ENCODE data around the gene WDR48.

The WDR48 gene

DNA sequence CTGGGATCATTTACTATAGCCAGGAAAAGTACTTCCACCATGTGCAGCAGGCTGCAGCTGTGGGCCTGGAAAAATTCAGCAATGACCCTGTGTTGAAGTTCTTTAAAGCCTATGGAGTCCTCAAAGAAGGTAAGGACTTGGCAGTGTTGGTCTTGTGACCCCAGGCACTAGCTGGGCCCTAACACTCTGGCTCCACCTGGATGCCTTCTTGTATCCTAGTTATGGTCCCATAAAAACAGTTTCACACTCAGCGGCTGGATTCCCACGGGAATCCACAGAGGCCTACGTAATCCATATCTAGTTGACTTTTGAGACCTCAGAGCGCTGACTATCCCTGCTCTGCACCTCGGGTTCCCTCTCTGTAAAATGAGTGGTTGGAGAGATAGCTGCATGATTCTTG lies 57.3 kb downstream of the WDR48 start:
- ChIA-PET POLR2A (no interaction called here), CTCF (interaction anchor here (0.6 kb wide), 1 partner anchor 15 kb away, joined by 4 read pairs; no protein-coding TSS in a partner anchor)
- DNase-seq (ENCODE audit: extremely low spot score): no peak
- TF ChIP-seq FOXM1 (IDR thresholded peaks at IDR 0.05; ENCODE audit: borderline replicate concordance): no peak
- no peak for TF ChIP-seq LEF1 (IDR thresholded peaks at IDR 0.05; ENCODE audit: borderline replicate concordance)
- TF ChIP-seq SP1 (IDR thresholded peaks at IDR 0.05): no peak
- TF ChIP-seq BHLHE40 (IDR thresholded peaks at IDR 0.05; ENCODE audit: borderline replicate concordance): no peak
- TF ChIP-seq NFRKB (IDR thresholded peaks at IDR 0.05): no peak
- TF ChIP-seq SUZ12 (IDR thresholded peaks at IDR 0.05): no peak
- TF ChIP-seq, protein P1, sequence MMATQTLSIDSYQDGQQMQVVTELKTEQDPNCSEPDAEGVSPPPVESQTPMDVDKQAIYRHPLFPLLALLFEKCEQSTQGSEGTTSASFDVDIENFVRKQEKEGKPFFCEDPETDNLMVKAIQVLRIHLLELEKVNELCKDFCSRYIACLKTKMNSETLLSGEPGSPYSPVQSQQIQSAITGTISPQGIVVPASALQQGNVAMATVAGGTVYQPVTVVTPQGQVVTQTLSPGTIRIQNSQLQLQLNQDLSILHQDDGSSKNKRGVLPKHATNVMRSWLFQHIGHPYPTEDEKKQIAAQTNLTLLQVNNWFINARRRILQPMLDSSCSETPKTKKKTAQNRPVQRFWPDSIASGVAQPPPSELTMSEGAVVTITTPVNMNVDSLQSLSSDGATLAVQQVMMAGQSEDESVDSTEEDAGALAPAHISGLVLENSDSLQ (IDR thresholded peaks at IDR 0.05): no peak
- TF ChIP-seq ARNT (IDR thresholded peaks at IDR 0.05): no peak

DNA sequence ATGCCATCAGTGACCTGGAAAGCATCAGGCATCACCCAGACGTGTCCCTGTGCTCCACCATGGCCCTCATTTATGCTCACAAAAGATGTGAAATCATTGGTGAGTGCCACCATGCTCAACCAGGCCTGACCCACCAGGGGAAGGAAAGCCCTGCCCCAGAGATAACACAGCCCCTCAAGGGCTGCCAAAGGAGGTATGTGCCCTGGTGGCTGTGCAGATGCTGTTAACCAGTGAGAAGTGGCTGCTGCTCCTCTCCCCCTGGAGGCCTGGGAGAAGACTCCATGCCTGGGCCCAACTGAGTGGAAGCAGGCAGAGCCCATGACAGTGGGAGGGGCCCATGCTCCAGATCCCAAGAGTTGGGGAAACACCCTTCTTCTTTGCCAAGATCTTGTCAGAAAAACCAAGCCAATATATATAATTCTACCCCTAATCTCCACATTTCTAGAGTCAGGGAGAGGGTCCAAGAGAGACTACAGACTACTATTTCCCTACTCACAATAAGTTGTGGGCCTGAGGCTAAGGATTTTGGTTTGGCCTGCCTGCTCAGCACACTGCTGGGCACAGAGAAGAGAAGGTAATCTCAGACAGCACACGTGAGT lies 58.3 kb downstream of the WDR48 start:
- peak; percentile 34 for DNase-seq (ENCODE audit: extremely low spot score)
- TF ChIP-seq ARNT (IDR thresholded peaks at IDR 0.05): no peak
- TF ChIP-seq FOXM1 (IDR thresholded peaks at IDR 0.05; ENCODE audit: borderline replicate concordance): no peak
- no peak for TF ChIP-seq HDGF (IDR thresholded peaks at IDR 0.05; ENCODE audit: borderline replicate concordance)
- TF ChIP-seq, protein P1 (IDR thresholded peaks at IDR 0.05): no peak
- no peak for TF ChIP-seq FOXA1 (IDR thresholded peaks at IDR 0.05)
- no peak for TF ChIP-seq SP1 (IDR thresholded peaks at IDR 0.05)
- no peak for TF ChIP-seq L3MBTL2 (conservative IDR thresholded peaks at IDR 0.05)
- no peak for TF ChIP-seq SUZ12 (IDR thresholded peaks at IDR 0.05)
- TF ChIP-seq LEF1 (IDR thresholded peaks at IDR 0.05; ENCODE audit: borderline replicate concordance): no peak
- TF ChIP-seq NFRKB (IDR thresholded peaks at IDR 0.05): no peak
- ChIA-PET CTCF (no interaction called here), POLR2A (no interaction called here)

DNA sequence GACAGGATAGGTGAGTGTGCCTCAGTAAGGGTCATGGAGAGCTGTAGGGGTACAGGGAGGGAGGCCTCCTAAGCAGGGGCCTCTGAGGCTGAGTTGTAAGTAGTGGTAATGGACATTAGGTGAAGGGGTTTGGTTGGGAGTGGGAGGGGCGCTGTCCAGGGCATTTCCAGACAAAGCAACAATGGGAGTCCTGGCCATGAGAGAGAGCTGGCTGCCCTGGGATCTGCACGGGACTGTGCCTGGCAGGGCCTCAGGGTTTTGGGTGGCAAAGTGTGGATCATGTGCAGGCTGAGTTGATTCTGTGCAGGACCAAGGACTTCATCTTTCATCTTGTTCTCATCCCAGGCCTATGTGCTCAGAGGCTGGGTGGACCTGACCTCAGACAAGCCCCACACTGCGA lies 60.3 kb downstream of the WDR48 start:
- no peak for DNase-seq (ENCODE audit: extremely low spot score)
- POLR2A ChIA-PET: no interaction called here
- CTCF ChIA-PET: no interaction called here
- no peak for TF ChIP-seq SP1 (IDR thresholded peaks at IDR 0.05)
- TF ChIP-seq, protein P1 (IDR thresholded peaks at IDR 0.05): no peak
- TF ChIP-seq ELF4 (IDR thresholded peaks at IDR 0.05): no peak
- TF ChIP-seq FOXA1 (IDR thresholded peaks at IDR 0.05): no peak
- TF ChIP-seq BHLHE40 (IDR thresholded peaks at IDR 0.05; ENCODE audit: borderline replicate concordance): no peak

DNA sequence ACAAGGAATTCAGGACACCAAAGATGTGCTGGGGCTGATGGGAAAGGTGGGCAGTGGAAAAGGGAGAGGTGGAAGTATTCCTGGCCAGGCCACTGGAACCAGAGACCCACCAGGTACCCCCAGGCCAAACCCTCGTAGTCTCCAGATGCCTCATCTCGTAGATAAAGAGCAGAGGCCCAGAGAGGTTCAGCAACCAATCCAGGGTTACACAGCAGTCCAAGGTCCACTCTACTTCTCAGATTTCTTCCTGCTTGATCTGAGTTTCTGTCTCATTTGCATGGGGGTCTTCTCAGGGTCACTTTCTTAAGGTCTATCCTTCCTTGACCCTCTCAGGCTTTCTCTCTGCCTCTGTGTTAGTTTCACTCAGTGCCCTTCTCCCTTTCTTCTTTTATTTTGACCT lies 60.7 kb downstream of the WDR48 start:
- TF ChIP-seq FOXM1 (IDR thresholded peaks at IDR 0.05; ENCODE audit: borderline replicate concordance) (no peak), ELF4 (IDR thresholded peaks at IDR 0.05) (no peak), LEF1 (IDR thresholded peaks at IDR 0.05; ENCODE audit: borderline replicate concordance) (no peak), ARNT (IDR thresholded peaks at IDR 0.05) (no peak), CTBP1 (IDR thresholded peaks at IDR 0.05; ENCODE audit: borderline replicate concordance) (no peak), L3MBTL2 (conservative IDR thresholded peaks at IDR 0.05) (no peak), BHLHE40 (IDR thresholded peaks at IDR 0.05; ENCODE audit: borderline replicate concordance) (no peak), SP1 (IDR thresholded peaks at IDR 0.05) (no peak), ZNF384 (IDR thresholded peaks at IDR 0.05) (no peak), NFRKB (IDR thresholded peaks at IDR 0.05) (no peak), TARDBP (IDR thresholded peaks at IDR 0.05) (no peak), HDGF (IDR thresholded peaks at IDR 0.05; ENCODE audit: borderline replicate concordance) (no peak), SUZ12 (IDR thresholded peaks at IDR 0.05) (no peak), FOXK2 (IDR thresholded peaks at IDR 0.05) (no peak), FOXA1 (IDR thresholded peaks at IDR 0.05) (no peak)
- TF ChIP-seq, protein P1 (IDR thresholded peaks at IDR 0.05): no peak
- CTCF ChIA-PET: no interaction called here
- no peak for DNase-seq (ENCODE audit: extremely low spot score)
- POLR2A ChIA-PET: no interaction called here

DNA sequence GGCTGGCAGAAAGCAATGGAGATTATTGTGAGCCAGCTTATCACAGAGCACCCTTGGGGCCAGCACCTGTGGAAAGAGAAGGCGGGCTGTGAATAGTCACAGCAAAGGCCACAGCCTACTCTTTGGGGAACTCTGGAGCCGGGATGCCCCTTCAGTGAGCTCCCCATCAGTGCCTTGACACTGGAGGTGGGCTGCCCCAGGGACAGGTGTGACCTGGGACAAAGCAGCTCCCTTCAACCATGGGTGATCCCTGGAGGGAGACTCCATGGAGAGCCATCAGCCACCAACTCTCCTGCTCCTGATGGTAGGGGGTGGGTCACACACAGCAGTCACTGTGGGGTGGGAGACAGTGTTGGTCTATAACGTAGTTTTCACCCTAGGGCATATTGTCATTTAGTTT lies 61.5 kb downstream of the WDR48 start:
- ChIA-PET POLR2A (no interaction called here), CTCF (no interaction called here)
- no peak for DNase-seq (ENCODE audit: extremely low spot score)

DNA sequence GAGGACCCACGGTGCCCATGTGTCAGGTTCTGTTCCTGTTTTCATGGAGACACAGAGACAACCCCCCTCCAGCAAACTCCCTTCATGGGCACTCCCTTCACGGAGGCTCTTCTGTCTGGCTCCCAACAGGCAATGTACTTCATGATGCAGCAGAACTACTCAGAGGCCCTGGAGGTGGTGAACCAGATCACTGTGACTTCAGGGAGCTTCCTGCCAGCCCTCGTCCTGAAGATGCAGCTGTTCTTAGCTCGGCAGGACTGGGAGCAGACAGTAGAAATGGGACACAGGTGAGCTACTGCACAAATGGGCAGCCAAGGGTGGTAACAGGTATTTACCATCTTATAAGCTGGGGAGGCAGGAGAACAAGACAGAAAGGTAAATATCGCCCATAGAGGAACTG lies 62.6 kb downstream of the WDR48 start:
- no peak for DNase-seq (ENCODE audit: extremely low spot score)
- ChIA-PET CTCF (no interaction called here), POLR2A (no interaction called here)
- TF ChIP-seq LEF1 (IDR thresholded peaks at IDR 0.05; ENCODE audit: borderline replicate concordance) (no peak), FOXM1 (IDR thresholded peaks at IDR 0.05; ENCODE audit: borderline replicate concordance) (no peak), HDGF (IDR thresholded peaks at IDR 0.05; ENCODE audit: borderline replicate concordance) (no peak), SUZ12 (IDR thresholded peaks at IDR 0.05) (no peak), ELF4 (IDR thresholded peaks at IDR 0.05) (no peak), ARNT (IDR thresholded peaks at IDR 0.05) (no peak), FOXA1 (IDR thresholded peaks at IDR 0.05) (no peak)

More for the DNA sequence above, 61.5 kb downstream of the WDR48 start:
- TF ChIP-seq FOXM1 (IDR thresholded peaks at IDR 0.05; ENCODE audit: borderline replicate concordance) (no peak), FOXK2 (IDR thresholded peaks at IDR 0.05) (no peak), ELF4 (IDR thresholded peaks at IDR 0.05) (no peak), FOXA1 (IDR thresholded peaks at IDR 0.05) (no peak), ARNT (IDR thresholded peaks at IDR 0.05) (no peak), LEF1 (IDR thresholded peaks at IDR 0.05; ENCODE audit: borderline replicate concordance) (no peak), ZNF384 (IDR thresholded peaks at IDR 0.05) (no peak), L3MBTL2 (conservative IDR thresholded peaks at IDR 0.05) (no peak)
